HG03442 (cell line): ENCODE measurements around the gene DGCR2.
"Not testable (repeated sequence)": the region's sequence is repeated elsewhere in the genome, so short reads cannot be mapped to it uniquely, and the experiment has no call there.

Source experiments
- ATAC-seq: cut with Tn5 transposase; IDR thresholded peaks from one replicate; pipeline ENCODE4 v1.9.1; 2021; ENCODE audit warnings: mild to moderate bottlenecking, moderate library complexity; ENCODE audit not compliant: unreplicated experiment

DGCR2 gene

DNA sequence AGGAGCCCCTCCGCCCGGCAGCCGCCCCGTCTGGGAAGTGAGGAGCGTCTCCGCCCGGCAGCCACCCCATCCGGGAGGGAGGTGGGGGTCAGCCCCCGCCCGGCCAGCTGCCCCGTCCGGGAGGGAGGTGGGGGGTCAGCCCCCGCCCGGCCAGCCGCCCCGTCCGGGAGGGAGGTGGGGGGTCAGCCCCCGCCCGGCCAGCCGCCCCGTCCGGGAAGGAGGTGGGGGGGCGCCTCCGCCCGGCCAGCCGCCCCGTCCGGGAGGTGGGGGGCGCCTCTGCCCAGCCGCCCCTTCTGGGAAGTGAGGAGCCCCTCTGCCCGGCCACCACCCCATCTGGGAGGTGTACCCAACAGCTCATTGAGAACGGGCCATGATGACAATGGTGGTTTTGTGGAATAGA, 37.6 kb downstream of the DGCR2 start:
- not testable (repeated sequence) for ATAC-seq

- ATAC-seq, result not testable (repeated sequence)
Observed at GRCh38 chr22:19084126-19084525, 38.1 kb downstream of the DGCR2 start.

DNA sequence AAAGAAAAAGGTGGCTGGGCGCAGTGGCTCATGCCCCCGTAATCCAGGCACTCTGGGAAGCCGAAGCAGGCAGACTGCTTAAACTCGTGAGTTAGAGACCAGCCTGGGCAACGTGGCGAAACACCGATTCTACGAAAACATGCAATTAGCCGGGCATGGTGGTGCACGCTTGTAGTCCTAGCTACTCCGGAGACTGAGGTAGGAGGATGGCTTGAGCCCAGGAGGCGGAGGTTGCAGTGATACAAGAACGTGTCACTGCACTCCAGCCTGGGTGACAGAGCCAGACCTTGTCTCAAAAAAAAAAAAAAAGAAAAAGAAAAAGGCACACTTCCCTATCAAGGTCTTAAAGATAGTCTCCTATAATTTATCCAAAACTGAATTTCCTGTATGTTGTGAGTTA, 39.4 kb downstream of the DGCR2 start:
- ATAC-seq, result no peak

GRCh38 chr22:19082101-19082500, 40.1 kb downstream of the DGCR2 start:
- no peak for ATAC-seq

- no peak for ATAC-seq
Observed at GRCh38 chr22:19081351-19081750, 40.9 kb downstream of the DGCR2 start.

GRCh38 chr22:19080853-19081252, 41.4 kb downstream of the DGCR2 start:
- ATAC-seq, result no peak

GRCh38 chr22:19079691-19080090, 42.5 kb downstream of the DGCR2 start:
- no peak for ATAC-seq

GRCh38 chr22:19075404-19075803, 46.8 kb downstream of the DGCR2 start:
- ATAC-seq, result no peak

GRCh38 chr22:19072853-19073252, 49.4 kb downstream of the DGCR2 start:
- ATAC-seq, result not testable (repeated sequence)

GRCh38 chr22:19070397-19071169, 51.6 kb downstream of the DGCR2 start:
- no peak for ATAC-seq

DNA sequence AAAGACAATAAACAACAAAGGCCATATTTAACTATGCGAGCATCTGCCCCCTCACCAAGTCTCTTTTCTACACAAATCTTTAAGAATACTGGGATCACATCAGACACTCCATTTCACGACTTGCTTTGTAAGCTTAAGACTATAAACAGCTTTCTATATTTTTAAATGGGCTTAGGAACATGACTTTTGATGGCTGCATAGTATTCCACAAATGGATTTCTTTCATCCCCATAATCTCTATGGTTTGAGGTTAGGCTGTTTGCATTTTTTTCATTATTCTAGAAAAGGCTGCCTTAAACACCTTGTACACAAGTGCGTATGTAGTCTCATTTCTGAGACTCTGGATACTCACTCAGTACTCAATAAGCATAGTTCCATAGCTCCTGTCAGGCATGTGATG, 52.8 kb downstream of the DGCR2 start:
- ATAC-seq, result no peak

DNA sequence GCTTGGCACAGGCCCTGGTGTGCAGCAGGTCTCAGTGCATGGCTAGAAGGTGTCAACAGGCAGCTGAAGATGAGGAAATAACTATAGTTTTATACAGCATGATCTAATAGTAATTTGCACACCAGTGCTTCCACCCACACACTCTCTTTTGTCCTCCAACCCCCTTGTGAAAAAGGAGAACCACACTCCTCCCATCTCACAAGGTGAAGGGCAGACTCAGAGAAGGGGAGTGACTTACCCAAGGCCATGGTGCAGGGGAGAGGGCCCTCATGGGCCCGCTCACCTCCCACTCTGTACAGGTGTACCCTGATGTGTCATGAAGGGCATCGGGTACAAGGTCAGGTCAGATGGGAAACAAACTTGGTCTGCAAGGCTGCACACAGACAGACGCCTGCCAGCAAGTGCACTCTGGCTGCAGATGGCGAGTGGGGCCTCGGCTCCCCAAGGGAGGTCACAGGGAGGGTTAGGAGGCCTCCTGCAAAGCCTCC, 53.4 kb downstream of the DGCR2 start:
- ATAC-seq, result no peak

DNA sequence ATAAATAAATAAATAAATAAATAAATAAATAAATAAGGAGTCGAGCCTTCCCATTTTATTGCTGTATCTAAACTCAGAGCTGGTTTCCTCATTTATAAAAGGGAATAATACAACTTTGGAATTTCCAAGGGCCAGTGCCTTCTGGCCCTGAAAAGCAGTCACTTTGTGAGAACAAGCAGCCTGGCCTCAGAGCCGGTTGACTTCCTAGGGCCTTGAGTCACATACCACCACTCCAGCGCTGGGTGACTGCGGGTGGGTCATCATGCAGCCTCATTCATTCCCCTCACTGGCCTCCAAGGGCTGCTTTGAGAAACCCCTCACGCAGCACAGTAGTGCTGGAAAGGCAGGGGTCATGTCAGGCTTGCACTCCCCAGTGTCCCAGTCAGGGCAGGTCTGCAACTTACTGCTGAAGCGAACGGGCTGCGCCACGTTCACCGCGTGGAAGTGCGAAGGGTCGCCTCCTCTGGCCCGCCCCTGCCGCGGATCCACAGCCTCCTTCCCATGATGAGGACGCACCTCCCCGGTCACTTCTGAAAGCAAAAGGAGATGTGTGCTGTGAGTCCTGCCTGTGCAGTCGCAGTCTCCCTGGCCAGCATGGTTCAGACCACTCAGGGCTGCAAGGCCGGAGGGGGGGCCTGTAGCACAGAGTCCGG, 54.4 kb downstream of the DGCR2 start:
- no peak for ATAC-seq

DNA sequence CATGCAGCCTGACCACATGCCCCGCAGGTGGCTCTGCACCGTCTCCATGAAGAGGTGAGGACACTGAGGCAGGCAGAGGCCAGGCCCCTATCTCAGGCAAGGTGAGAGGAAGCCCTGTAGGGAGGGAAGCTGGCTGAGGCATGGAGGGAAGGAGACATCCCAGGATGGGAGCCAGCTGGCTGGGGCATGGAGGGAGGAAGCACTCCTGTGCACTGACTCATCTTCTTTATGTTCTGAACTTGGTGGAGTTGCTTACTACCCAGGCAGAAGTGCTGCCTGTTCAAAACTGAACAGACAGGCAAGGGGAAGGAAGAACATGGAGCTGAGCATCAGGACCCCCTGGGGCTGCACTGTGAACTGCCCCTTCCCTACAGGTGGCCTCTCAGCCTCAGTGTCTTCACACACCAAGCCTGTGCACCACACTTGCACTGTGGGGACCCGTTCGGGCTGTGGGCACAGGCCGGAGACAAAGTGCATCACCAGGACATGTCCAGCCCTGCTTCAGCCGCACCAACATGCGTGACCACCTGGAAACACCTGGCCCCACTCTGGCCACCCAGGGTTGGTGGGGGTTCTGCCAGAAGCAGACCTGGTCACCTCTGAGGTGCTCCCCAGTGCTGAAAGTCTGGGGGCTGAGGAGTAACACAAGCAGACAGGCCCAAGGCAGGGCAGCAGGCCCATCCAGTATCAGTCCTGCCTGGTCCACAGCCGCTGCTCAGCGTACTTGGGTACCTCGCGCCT, 55.5 kb downstream of the DGCR2 start:
- no peak for ATAC-seq

- ATAC-seq, result no peak
Observed at GRCh38 chr22:19065929-19066328, 56.3 kb downstream of the DGCR2 start.

DNA sequence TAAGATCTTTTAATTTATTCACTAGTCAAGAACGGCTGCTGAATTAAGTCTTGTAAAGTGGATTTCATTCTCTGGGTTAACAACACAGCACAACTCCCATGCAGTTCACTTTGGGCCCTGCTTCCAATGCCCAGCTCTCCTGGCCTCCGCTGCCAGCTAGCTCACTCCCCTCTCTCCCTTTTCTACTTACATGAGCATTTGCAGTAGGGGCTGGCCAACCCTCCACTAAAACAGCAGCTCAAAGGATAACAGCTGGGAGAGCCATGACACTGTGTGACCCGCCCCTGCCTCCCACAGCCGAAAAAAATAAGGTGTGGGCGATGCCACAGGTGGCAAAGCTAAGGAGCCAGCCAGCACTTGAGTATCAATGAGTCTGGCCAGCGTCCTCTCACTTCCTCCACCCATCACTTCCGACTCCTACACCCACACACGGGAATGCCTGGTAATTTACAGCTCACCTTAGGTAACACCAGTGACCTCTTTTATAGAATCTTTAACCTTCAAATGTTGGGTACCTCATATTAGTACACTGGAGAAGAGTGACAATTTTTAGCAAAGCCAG, 56.8 kb downstream of the DGCR2 start:
- no peak for ATAC-seq

- no peak for ATAC-seq
Observed at GRCh38 chr22:19064354-19065054, 57.7 kb downstream of the DGCR2 start.

GRCh38 chr22:19063581-19064353, 58.4 kb downstream of the DGCR2 start:
- no peak for ATAC-seq

GRCh38 chr22:19062943-19063308, 59.3 kb downstream of the DGCR2 start:
- ATAC-seq, result no peak
